Calu3 (cell line): ENCODE measurements around the gene MAPK1. TPM values are rescaled to one million over a fixed set of nuclear protein-coding genes. Genes with fewer than 3 reads are reported as not detected.

Experiments used
- BruUV-seq: library from RNA; stranded (reverse); fragments of 400-500 nt; replicated peaks from 2 replicates; lab custom pipeline; 2021; lab: Mats Ljungman, UMichigan
- CTCF ChIA-PET: fragments of 300-600 bp; sonication (Branson Sonifier 250); formaldehyde crosslinking; loops from one replicate; lab custom pipeline; 2022; ENCODE audit warnings: antibody characterized with exemption; lab: Charles Lee
- DNase-seq: peaks from one replicate; pipeline ENCODE4 v3.0.0; 2022
- H3K27ac Mint-ChIP-seq: one replicate; pipeline ENCODE4 v1.8.0; 2022; ENCODE audit warnings: mixed read lengths; ENCODE audit not compliant: unreplicated experiment
- H3K27me3 Mint-ChIP-seq: one replicate; pipeline ENCODE4 v1.8.0; 2022; ENCODE audit warnings: mixed read lengths; ENCODE audit not compliant: unreplicated experiment
- H3K36me3 Mint-ChIP-seq: one replicate; pipeline ENCODE4 v1.8.0; 2022; ENCODE audit warnings: mild to moderate bottlenecking, moderate library complexity, mixed read lengths; ENCODE audit not compliant: insufficient read depth, unreplicated experiment
- H3K4me1 Mint-ChIP-seq: one replicate; pipeline ENCODE4 v1.8.0; 2022; ENCODE audit warnings: mild to moderate bottlenecking, low read depth, mixed read lengths; ENCODE audit not compliant: unreplicated experiment
- H3K4me3 Mint-ChIP-seq: one replicate; pipeline ENCODE4 v1.8.0; 2022; ENCODE audit warnings: mild to moderate bottlenecking, low read depth, moderate library complexity, mixed read lengths; ENCODE audit not compliant: unreplicated experiment
- H3K9me3 Mint-ChIP-seq: one replicate; pipeline ENCODE4 v1.8.0; 2022; ENCODE audit warnings: low read depth, mixed read lengths; ENCODE audit not compliant: unreplicated experiment
- intact Hi-C: fragments of 100-400 bp; cut with micrococcal nuclease; formaldehyde crosslinking; loops from one replicate; pipeline ENCODE4 v1.10.0; 2022; ENCODE audit not compliant: unreplicated experiment
- total RNA-seq: library from RNA; stranded (reverse); gene quantifications from 2 replicates; pipeline ENCODE4 v1.2.3, GENCODE V29; 2022
- TF ChIP-seq, protein P1 (sequence below): fragments of 200-600 bp; IDR thresholded peaks from one replicate; pipeline ENCODE4 v1.8.0; 2022; ENCODE audit warnings: antibody characterized with exemption; ENCODE audit not compliant: unreplicated experiment

The MAPK1 gene
- total RNA-seq, 1 experiment from 2014 or later: 157 TPM

DNA sequence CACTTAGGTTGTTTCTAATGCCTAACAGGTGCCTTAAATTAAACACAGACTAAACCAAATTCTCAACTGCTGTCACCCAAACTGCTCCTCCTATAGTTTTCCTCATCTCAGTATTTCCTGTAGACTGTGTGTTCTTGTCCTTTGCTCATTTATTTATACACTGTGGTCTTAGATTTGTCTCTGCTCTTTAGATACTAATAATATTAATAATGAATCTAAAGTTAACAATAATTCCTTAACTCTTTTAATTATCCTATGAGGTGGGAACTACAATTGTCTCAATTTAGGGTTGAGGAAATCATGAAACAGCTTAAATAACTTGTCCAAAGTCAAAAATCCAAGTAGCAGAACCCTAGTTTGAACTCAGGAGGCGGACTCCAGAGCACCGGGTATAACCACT is 88.0 kb downstream of the MAPK1 start:
- Mint-ChIP-seq H3K9me3 (no peaks in the 10 kb centered on the region), H3K4me3 (no peak overlapping the region), H3K27ac (no peak overlapping the region), H3K27me3 (no peaks in the 10 kb centered on the region), H3K36me3 (peaks cover 14% of the 10 kb centered on the region), H3K4me1 (no peaks in the 10 kb centered on the region)
- DNase-seq: no peak
- TF ChIP-seq, protein P1, sequence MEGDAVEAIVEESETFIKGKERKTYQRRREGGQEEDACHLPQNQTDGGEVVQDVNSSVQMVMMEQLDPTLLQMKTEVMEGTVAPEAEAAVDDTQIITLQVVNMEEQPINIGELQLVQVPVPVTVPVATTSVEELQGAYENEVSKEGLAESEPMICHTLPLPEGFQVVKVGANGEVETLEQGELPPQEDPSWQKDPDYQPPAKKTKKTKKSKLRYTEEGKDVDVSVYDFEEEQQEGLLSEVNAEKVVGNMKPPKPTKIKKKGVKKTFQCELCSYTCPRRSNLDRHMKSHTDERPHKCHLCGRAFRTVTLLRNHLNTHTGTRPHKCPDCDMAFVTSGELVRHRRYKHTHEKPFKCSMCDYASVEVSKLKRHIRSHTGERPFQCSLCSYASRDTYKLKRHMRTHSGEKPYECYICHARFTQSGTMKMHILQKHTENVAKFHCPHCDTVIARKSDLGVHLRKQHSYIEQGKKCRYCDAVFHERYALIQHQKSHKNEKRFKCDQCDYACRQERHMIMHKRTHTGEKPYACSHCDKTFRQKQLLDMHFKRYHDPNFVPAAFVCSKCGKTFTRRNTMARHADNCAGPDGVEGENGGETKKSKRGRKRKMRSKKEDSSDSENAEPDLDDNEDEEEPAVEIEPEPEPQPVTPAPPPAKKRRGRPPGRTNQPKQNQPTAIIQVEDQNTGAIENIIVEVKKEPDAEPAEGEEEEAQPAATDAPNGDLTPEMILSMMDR: no peak
- CTCF ChIA-PET: no interaction called here
- intact Hi-C loops: no loop called here
- BruUV-seq: no TSS peak

DNA sequence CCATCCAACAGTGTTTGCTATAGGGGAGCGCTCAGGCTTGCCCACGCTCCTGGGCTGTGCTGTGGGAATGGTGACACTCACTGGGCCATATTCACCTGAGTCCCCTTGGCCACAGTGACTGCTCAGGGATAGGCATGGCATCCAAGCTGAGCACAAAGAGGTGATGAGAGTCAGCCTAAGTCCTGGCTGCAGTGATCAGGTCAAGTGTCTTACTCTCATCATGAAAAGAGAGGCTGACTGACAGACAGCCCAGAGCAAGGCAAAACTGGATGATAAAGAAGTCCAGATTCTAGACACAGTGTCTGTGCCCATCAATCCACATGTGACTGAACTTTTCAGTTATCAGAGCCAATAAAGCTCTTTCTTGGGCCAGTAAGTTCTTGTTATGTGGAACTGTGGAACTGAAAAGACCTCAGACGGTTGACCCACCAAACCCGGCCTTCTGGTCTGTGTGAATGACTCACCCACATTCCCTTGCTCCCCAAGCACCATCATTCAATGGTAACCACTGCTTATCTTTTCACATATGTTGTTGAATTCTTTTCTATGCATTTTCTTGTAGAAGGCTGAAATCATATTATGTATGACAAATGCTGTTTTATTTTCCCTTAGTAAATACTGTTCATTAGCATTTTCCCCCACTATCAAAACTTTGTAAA is 88.6 kb downstream of the MAPK1 start:
- Mint-ChIP-seq H3K27me3 (no peaks in the 10 kb centered on the region), H3K9me3 (no peaks in the 10 kb centered on the region), H3K36me3 (peaks cover 7% of the 10 kb centered on the region), H3K4me3 (no peak overlapping the region), H3K4me1 (no peaks in the 10 kb centered on the region), H3K27ac (no peak overlapping the region)
- DNase-seq: no peak
- CTCF ChIA-PET: no interaction called here
- no TSS peak for BruUV-seq
- TF ChIP-seq, protein P1: no peak
- intact Hi-C loops: no loop called here

DNA sequence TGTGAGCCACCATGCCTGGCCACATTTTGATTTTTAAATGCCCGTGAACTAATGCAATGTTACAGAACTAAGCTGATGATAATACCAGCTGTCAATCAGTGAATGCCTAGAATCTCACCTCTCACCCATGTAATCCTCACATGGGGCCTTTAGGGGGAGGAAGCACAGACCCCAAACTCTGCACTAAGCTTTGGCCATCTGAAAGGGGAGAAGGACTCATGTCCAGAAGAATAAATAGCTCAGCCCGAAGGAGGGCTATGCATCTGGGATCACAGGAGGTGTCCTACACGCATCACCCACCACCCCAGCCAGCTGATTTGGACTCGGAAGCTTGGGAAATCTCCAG is 95.8 kb downstream of the MAPK1 start:
- Mint-ChIP-seq H3K27ac (no peak overlapping the region), H3K4me1 (no peaks in the 10 kb centered on the region), H3K9me3 (no peaks in the 10 kb centered on the region), H3K4me3 (no peak overlapping the region), H3K36me3 (peaks cover 37% of the 10 kb centered on the region), H3K27me3 (no peaks in the 10 kb centered on the region)
- no TSS peak for BruUV-seq
- intact Hi-C loops: no loop called here
- DNase-seq: no peak
- CTCF ChIA-PET: no interaction called here
- TF ChIP-seq, protein P1: no peak

DNA sequence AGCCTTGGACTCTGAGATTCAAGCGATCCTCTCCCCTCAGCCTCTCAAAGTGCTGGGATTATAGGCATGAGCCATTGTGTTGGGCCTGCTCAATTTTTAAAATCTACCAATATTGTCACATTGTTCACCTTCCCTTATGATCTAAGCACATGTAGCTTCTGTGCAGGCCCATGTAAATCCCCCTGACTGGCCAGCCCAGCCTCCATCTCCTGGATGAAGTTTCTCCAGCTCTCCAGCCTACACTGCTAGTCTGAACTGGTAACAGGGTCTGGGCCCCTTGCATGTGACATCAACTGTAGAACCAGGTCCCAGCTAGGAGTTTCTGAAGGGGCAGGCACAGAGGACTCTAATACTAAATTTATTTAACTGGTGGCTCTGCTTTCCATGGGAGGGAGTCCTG is 99.0 kb downstream of the MAPK1 start:
- CTCF ChIA-PET: no interaction called here
- TF ChIP-seq, protein P1: no peak
- H3K4me1 Mint-ChIP-seq: no peaks in the 10 kb centered on the region
- H3K9me3 Mint-ChIP-seq: no peaks in the 10 kb centered on the region
- H3K36me3 Mint-ChIP-seq: peaks cover 40% of the 10 kb centered on the region
- no peak for DNase-seq
- no peak overlapping the region for H3K27ac Mint-ChIP-seq
- intact Hi-C loops: no loop called here
- H3K4me3 Mint-ChIP-seq: no peak overlapping the region
- no TSS peak for BruUV-seq
- no peaks in the 10 kb centered on the region for H3K27me3 Mint-ChIP-seq
